NB4 (cell line): ENCODE results near the gene CRACDL.

Experiments used
- MYC ChIP-seq: IDR thresholded peaks from 2 replicates; pipeline ENCODE4 v1.6.1; 2011; ENCODE audit warnings: low read depth, low read length
- POLR2A ChIP-seq: IDR thresholded peaks from 2 replicates; pipeline ENCODE4 v1.6.1; 2011; ENCODE audit warnings: mild to moderate bottlenecking; ENCODE audit not compliant: insufficient read length; ENCODE audit errors: extremely low read depth
- TF ChIP-seq, protein P1 (sequence below): IDR thresholded peaks from one replicate; pipeline ENCODE4 v1.5.1; 2012; ENCODE audit warnings: low read depth, low read length

- TF ChIP-seq, protein P1, sequence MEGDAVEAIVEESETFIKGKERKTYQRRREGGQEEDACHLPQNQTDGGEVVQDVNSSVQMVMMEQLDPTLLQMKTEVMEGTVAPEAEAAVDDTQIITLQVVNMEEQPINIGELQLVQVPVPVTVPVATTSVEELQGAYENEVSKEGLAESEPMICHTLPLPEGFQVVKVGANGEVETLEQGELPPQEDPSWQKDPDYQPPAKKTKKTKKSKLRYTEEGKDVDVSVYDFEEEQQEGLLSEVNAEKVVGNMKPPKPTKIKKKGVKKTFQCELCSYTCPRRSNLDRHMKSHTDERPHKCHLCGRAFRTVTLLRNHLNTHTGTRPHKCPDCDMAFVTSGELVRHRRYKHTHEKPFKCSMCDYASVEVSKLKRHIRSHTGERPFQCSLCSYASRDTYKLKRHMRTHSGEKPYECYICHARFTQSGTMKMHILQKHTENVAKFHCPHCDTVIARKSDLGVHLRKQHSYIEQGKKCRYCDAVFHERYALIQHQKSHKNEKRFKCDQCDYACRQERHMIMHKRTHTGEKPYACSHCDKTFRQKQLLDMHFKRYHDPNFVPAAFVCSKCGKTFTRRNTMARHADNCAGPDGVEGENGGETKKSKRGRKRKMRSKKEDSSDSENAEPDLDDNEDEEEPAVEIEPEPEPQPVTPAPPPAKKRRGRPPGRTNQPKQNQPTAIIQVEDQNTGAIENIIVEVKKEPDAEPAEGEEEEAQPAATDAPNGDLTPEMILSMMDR, result no peak
- TF ChIP-seq MYC (no peak), POLR2A (no peak)
Observed at GRCh38 chr2:98882971-98883779, 52.9 kb downstream of the CRACDL start.
